GM23338 (cell line): Measurements from ENCODE around the gene MORC4. TPM values are rescaled to one million over a fixed set of nuclear protein-coding genes. Genes with fewer than 3 reads are reported as not detected.

Source experiments
- ATAC-seq: fragments of 200-7000 bp; cut with Tn5 transposase; 3 replicates; pipeline ENCODE4 v1.9.1; 2020
- DNase-seq: peaks from one replicate; pipeline ENCODE4 v3.0.0-alpha.2; 2015; ENCODE audit warnings: low spot score
- H2AFZ ChIP-seq: fragments of 200-600 bp; sonication (generic); 2 replicates; pipeline ENCODE4 v1.8.0; 2016; ENCODE audit warnings: antibody characterized with exemption, mild to moderate bottlenecking, moderate library complexity
- H3F3A ChIP-seq: fragments of 200-600 bp; sonication (generic); replicated peaks from 2 replicates; pipeline ENCODE4 v1.8.0; 2017; ENCODE audit warnings: antibody characterized with exemption, mixed run types, low read depth
- H3K27ac ChIP-seq: fragments of 200-600 bp; sonication (generic); 2 replicates; pipeline ENCODE4 v1.6.1; 2016; ENCODE audit warnings: low read depth
- H3K27me3 ChIP-seq: fragments of 200-600 bp; sonication (generic); 2 replicates; pipeline ENCODE4 v1.8.0; 2016; ENCODE audit warnings: mild to moderate bottlenecking, mixed run types, moderate library complexity; ENCODE audit not compliant: insufficient read depth
- H3K36me3 ChIP-seq: fragments of 200-600 bp; sonication (generic); 2 replicates; pipeline ENCODE4 v1.8.0; 2016; ENCODE audit warnings: mild to moderate bottlenecking; ENCODE audit not compliant: insufficient read depth
- H3K4me1 ChIP-seq: fragments of 200-600 bp; sonication (generic); 2 replicates; pipeline ENCODE4 v1.8.0; 2016; ENCODE audit warnings: mild to moderate bottlenecking, moderate library complexity; ENCODE audit not compliant: insufficient read depth
- H3K4me2 ChIP-seq: fragments of 200-600 bp; sonication (generic); 2 replicates; pipeline ENCODE4 v1.7.1; 2017; ENCODE audit warnings: mixed run types
- H3K4me3 ChIP-seq: fragments of 200-600 bp; sonication (generic); 2 replicates; pipeline ENCODE4 v1.6.1; 2016; ENCODE audit warnings: mixed run types
- H3K79me2 ChIP-seq: fragments of 200-600 bp; sonication (generic); replicated peaks from 2 replicates; pipeline ENCODE4 v1.8.0; 2017; ENCODE audit warnings: mild to moderate bottlenecking; ENCODE audit not compliant: insufficient read depth
- H3K9me2 ChIP-seq: fragments of 200-600 bp; sonication (generic); 2 replicates; pipeline ENCODE4 v1.8.0; 2017; ENCODE audit not compliant: insufficient read depth
- H4K20me1 ChIP-seq: fragments of 200-600 bp; sonication (generic); replicated peaks from 2 replicates; pipeline ENCODE4 v1.8.0; 2017; ENCODE audit warnings: mild to moderate bottlenecking; ENCODE audit not compliant: insufficient read depth
- H3K27ac Mint-ChIP-seq: 2 replicates; pipeline ENCODE4 v1.8.0; 2020; ENCODE audit warnings: inconsistent platforms, mild to moderate bottlenecking, moderate library complexity, mixed read lengths
- H3K27me3 Mint-ChIP-seq: 3 replicates; pipeline ENCODE4 v1.8.0; 2022; ENCODE audit warnings: low read depth, mild to moderate bottlenecking, moderate library complexity, mixed read lengths, inconsistent platforms; ENCODE audit not compliant: insufficient read depth, poor library complexity
- H3K36me3 Mint-ChIP-seq: 3 replicates; pipeline ENCODE4 v1.8.0; 2021; ENCODE audit warnings: low read depth, mild to moderate bottlenecking, inconsistent platforms, moderate library complexity, mixed read lengths
- H3K4me1 Mint-ChIP-seq: 3 replicates; pipeline ENCODE4 v1.8.0; 2020; ENCODE audit warnings: mild to moderate bottlenecking, inconsistent platforms, mixed read lengths
- H3K4me3 Mint-ChIP-seq: 3 replicates; pipeline ENCODE4 v1.8.0; 2021; ENCODE audit warnings: moderate library complexity, mild to moderate bottlenecking, inconsistent platforms, mixed read lengths
- H3K9me3 Mint-ChIP-seq: 3 replicates; pipeline ENCODE4 v1.8.0; 2020; ENCODE audit warnings: moderate library complexity, mild to moderate bottlenecking, inconsistent platforms, mixed read lengths
- CREB1 ChIP-seq: fragments of 250-450 bp; sonication (Bioruptor Pico); IDR thresholded peaks from 2 replicates; pipeline ENCODE4 v1.5.0; 2020; ENCODE audit warnings: low read depth, mild to moderate bottlenecking, moderate library complexity
- ETS1 ChIP-seq: IDR thresholded peaks from 2 replicates; pipeline ENCODE4 v1.6.1; 2016; ENCODE audit warnings: antibody characterized with exemption
- EZH2 ChIP-seq: fragments of 200-600 bp; sonication (generic); IDR thresholded peaks from one replicate; pipeline ENCODE4 v1.8.0; 2017; ENCODE audit warnings: antibody characterized with exemption, mild to moderate bottlenecking, low read depth; ENCODE audit not compliant: unreplicated experiment
- EZH2phosphoT487 ChIP-seq: fragments of 200-600 bp; sonication (generic); IDR thresholded peaks from one replicate; pipeline ENCODE4 v1.8.1; 2018; ENCODE audit warnings: antibody characterized with exemption; ENCODE audit not compliant: unreplicated experiment
- JUNB ChIP-seq: IDR thresholded peaks from one replicate; pipeline ENCODE4 v1.6.1; 2016; ENCODE audit warnings: antibody characterized with exemption; ENCODE audit not compliant: unreplicated experiment
- NANOG ChIP-seq: IDR thresholded peaks from 2 replicates; pipeline ENCODE4 v1.6.1; 2016; ENCODE audit warnings: antibody characterized with exemption, borderline replicate concordance
- POLR2AphosphoS5 ChIP-seq: IDR thresholded peaks from 2 replicates; pipeline ENCODE4 v1.6.1; 2016; ENCODE audit warnings: antibody characterized with exemption, low read depth
- REST ChIP-seq: IDR thresholded peaks from one replicate; pipeline ENCODE4 v1.6.1; 2018; ENCODE audit warnings: antibody characterized with exemption; ENCODE audit not compliant: unreplicated experiment
- STAT1 ChIP-seq: IDR thresholded peaks from one replicate; pipeline ENCODE4 v1.6.1; 2016; ENCODE audit warnings: antibody characterized with exemption; ENCODE audit not compliant: unreplicated experiment
- ZNF114 ChIP-seq: fragments of 250-450 bp; sonication (Bioruptor Pico); IDR thresholded peaks from 2 replicates; pipeline ENCODE4 v1.5.0; 2020; ENCODE audit warnings: mild to moderate bottlenecking, moderate library complexity
- ZNF331 ChIP-seq: fragments of 250-450 bp; sonication (Bioruptor Pico); IDR thresholded peaks from 2 replicates; pipeline ENCODE4 v1.5.0; 2020; ENCODE audit warnings: low read depth, mild to moderate bottlenecking, moderate library complexity
- ZNF462 ChIP-seq: fragments of 250-450 bp; sonication (Bioruptor Pico); IDR thresholded peaks from 2 replicates; pipeline ENCODE4 v1.5.0; 2020; ENCODE audit warnings: mild to moderate bottlenecking, moderate library complexity
- polyA plus RNA-seq: library from polyadenylated mRNA; unstranded; fragments of >200 nt; fragmentation: Nextera tagmentation; extraction: Ambion mirVana; gene quantifications from 2 replicates; pipeline ENCODE4 v1.2.1, GENCODE V29; 2016
- total RNA-seq: library from RNA; depleted of rRNA; stranded (reverse); fragments of >200 nt; shearing (Covaris generic); gene quantifications from 2 replicates; pipeline ENCODE4 v1.2.3, GENCODE V29; 2014

MORC4 gene
- total and polyA plus RNA-seq, 2 experiments from 2014 or later, result 1.6 to 1.7 TPM

- TF ChIP-seq REST, result no peak
- no peak for TF ChIP-seq ZNF331 (CRISPR knock-in tag)
- no peak for TF ChIP-seq EZH2
- TF ChIP-seq STAT1, result no peak
- TF ChIP-seq JUNB, result no peak
- TF ChIP-seq POLR2AphosphoS5, result no peak
Measured at GRCh38 chrX:106973433-106974149, 26.4 kb downstream of the MORC4 start (continued).

GRCh38 chrX:106972896-106973295 lies 27.1 kb downstream of the MORC4 start:
- DNase-seq (no peak), ATAC-seq (no peak)
- H4K20me1 ChIP-seq, result no peaks in the 10 kb centered on the region
- no peak overlapping the region for H3K4me3 ChIP-seq
- Mint-ChIP-seq H3K4me3 (no peak overlapping the region), H3K27ac (no peak overlapping the region), H3K27me3 (no peaks in the 10 kb centered on the region), H3K36me3 (no peaks in the 10 kb centered on the region), H3K4me1 (no peaks in the 10 kb centered on the region), H3K9me3 (no peaks in the 10 kb centered on the region; the same call in 2 of the 3 replicates)
- H3K4me2 ChIP-seq, result no peak overlapping the region
- no peaks in the 10 kb centered on the region for H3K27me3 ChIP-seq
- no peaks in the 10 kb centered on the region for H3K79me2 ChIP-seq
- no peaks in the 10 kb centered on the region for H3K9me2 ChIP-seq
- no peak overlapping the region for H2AFZ ChIP-seq
- no peaks in the 10 kb centered on the region for H3F3A ChIP-seq
- no peaks in the 10 kb centered on the region for H3K36me3 ChIP-seq
- peaks cover 3% of the 10 kb centered on the region; the same call in 1 of the 2 replicates for H3K4me1 ChIP-seq
- no peak overlapping the region for H3K27ac ChIP-seq
- TF ChIP-seq ETS1, result no peak
- TF ChIP-seq CREB1 (CRISPR knock-in tag), result no peak
- no peak for TF ChIP-seq NANOG
- no peak for TF ChIP-seq POLR2AphosphoS5
- TF ChIP-seq EZH2phosphoT487, result no peak
- TF ChIP-seq ZNF114 (CRISPR knock-in tag), result no peak
- no peak for TF ChIP-seq EZH2
- no peak for TF ChIP-seq ZNF462
- no peak for TF ChIP-seq STAT1
